Jurkat, Clone E6-1 (cell line): ENCODE data around the gene MED27.

Source experiments
- DNase-seq: peaks from one replicate; pipeline ENCODE4 v3.0.0-alpha.2; 2011; ENCODE audit warnings: low read depth, low spot score
- H3K4me3 ChIP-seq: 2 replicates; pipeline ENCODE4 v1.5.1; 2011; ENCODE audit warnings: mild to moderate bottlenecking, low read length, control low read depth, moderate library complexity

MED27 gene

DNA sequence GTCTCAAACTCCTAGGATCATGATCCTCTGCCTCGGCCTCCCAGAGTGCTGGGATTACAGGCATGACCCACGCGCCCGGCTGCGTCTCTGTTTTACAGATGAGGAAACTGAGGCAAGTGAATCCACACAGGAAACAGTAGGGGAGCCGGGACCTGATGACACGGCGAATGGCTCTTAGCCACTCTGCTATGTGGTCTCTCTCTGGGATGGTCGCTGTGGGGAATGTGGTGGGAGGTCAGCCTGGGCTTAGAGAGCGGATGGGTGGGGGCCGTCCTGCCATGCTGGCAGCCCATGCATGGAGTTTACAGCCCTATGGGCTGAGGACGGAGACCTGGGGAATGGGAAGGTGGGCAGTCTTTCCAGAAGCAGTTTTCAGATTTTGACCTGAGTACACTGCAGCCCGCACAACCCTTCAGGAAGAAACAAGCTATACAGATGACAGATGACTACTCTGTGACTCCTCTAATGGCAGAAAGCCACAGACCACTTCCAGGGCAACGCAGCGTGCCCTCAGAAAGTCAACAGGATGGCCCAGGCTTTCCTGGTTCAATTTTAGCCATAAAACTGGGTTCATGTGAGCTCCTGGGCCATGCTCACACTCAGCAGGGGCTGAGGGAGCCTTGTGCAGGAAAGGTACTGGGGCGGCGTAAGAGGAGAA lies 203.7 kb downstream of the MED27 start:
- DNase-seq = peak; percentile 25
- H3K4me3 ChIP-seq = no peak overlapping the region

- no peak overlapping the region for H3K4me3 ChIP-seq
- no peak for DNase-seq
These were observed 204.6 kb downstream of the MED27 start for GRCh38 chr9:131874916-131875670.

DNA sequence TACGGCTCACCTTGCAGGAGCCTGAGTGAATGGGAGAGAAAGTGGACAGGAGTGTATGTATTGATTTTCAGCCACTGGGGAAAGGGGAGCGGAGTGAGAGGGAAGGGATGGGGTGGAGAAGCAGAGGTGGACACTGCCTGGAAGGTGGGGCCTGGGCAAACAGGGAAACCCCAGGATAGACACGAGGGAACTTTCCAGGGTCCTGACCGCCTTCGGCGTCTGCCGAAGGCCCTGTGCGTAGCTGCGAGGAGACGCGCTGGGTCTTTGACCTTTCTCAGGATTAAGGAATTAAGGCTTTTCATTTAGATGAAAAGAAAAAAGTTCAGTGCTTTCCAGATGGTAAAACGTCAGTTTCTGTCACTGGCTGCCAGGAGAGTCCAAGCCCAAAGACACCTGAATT lies 205.2 kb downstream of the MED27 start:
- DNase-seq = no peak
- no peak overlapping the region for H3K4me3 ChIP-seq

- no peak for DNase-seq
- no peak overlapping the region for H3K4me3 ChIP-seq
These were observed 205.7 kb downstream of the MED27 start for GRCh38 chr9:131873891-131874440.

GRCh38 chr9:131873335-131873734 lies 206.3 kb downstream of the MED27 start:
- no peak overlapping the region for H3K4me3 ChIP-seq
- DNase-seq = no peak

DNA sequence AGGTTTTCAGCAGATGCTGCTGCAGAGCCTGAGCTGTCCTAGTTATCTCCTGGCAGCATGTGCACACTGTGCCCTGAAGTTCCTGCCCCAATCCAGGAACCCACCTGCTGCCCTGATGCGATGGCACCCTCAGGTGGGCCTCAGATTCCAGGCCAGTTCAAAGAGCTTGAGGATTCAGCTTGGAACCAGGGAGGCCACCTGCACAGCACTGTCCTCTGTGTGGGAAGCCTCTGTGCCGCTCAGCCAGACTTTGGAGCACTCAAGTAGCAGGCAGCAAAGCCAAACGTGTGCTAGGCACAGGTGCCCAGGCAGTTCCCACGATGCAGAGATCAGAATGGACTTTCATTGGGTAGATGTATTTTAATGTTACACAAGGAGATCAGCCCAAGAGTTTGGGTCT lies 207.0 kb downstream of the MED27 start:
- no peak overlapping the region for H3K4me3 ChIP-seq
- DNase-seq = no peak

- H3K4me3 ChIP-seq = no peak overlapping the region
These were observed 207.7 kb downstream of the MED27 start for GRCh38 chr9:131872006-131872405.

DNA sequence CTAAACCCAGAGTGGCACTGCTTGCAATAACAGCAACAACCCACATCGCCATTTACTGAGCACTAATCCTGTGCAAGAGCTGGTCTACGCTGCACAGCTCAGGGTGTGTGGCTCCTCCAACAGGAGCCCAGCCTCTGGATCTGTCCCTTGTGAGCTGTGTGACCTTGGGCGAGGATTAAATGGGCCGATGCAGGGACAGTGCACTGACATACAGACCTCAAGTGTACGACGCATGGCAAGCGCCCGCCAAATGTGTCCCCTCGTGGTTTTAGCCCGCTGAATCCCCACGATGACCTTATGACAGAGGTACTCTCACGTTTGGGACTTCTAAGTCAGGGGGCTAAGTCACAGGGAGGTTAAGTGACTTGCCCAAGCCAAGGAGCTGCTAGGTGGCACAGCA lies 209.5 kb downstream of the MED27 start:
- H3K4me3 ChIP-seq = no peak overlapping the region
- DNase-seq = no peak

More at GRCh38 chr9:131872006-131872405, 207.7 kb downstream of the MED27 start:
- DNase-seq = no peak

DNA sequence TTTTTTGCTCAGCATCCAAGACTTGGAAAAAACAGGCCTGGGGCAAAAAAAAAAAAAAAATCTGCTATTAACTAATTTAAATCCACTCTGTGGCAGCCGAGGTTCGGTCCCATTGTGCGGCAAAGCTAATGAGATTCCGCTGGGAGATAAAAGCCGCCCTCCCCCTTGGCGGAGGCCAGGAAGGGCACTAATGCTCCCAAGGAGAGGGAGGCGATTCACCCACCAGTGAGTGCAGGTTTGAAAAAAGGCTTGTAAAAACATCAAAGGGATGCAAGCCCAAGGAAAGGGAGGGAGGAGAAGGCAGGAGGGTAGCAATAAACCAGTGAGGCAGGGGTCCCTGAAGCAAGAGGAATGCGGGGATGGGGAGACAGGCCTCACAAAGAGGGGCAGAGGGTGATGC lies 210.3 kb downstream of the MED27 start:
- H3K4me3 ChIP-seq = no peak overlapping the region

DNA sequence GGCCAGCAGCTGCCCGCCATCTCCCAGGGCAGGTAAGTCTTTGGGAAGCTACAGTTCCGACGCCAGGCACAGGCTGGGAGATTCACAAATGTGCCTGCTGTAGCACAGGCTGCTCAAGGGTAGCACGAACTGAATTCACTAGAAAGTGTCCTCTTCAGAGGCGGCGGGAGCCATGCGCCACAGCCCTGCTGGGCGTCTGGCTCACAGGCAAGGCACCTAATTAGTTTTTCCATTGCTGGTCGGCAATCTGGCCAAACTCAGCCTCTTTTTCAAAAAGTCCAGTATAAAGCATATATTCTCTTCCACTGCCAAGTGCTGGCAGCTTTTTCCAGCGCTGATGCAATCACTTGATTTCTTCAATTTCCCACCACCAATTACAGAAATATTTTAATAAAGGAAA lies 210.9 kb downstream of the MED27 start:
- no peak for DNase-seq
- H3K4me3 ChIP-seq = no peak overlapping the region

More for the DNA sequence above, 210.3 kb downstream of the MED27 start:
- no peak for DNase-seq

DNA sequence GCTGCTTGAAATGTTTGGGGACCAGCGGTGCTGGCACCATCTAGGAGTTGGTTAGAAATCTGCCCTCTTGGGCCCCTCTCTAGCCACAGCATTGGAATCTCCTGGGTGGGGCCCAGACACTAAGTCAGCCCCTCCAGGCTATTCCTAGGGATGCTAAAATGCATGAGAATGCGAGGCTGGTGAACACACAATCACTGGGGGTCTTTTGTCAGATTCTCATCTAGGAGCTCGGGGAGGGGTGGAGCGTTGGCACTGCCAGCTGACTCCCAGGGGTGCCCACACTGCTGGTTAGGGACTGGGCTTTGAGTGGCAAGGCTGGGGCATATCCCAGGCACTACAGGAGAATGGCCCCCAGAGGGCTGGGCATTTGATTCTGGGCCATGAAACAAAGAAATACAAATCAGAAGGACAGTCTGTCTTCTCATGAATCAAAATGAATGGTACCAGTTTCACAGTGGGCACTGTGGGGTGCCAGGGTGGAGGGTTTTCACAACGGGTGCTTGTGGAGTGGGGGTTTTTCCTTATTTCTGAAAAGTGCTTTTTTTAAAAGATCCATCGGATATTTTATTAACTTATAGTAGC lies 212.0 kb downstream of the MED27 start:
- no peak overlapping the region for H3K4me3 ChIP-seq
- no peak for DNase-seq

DNA sequence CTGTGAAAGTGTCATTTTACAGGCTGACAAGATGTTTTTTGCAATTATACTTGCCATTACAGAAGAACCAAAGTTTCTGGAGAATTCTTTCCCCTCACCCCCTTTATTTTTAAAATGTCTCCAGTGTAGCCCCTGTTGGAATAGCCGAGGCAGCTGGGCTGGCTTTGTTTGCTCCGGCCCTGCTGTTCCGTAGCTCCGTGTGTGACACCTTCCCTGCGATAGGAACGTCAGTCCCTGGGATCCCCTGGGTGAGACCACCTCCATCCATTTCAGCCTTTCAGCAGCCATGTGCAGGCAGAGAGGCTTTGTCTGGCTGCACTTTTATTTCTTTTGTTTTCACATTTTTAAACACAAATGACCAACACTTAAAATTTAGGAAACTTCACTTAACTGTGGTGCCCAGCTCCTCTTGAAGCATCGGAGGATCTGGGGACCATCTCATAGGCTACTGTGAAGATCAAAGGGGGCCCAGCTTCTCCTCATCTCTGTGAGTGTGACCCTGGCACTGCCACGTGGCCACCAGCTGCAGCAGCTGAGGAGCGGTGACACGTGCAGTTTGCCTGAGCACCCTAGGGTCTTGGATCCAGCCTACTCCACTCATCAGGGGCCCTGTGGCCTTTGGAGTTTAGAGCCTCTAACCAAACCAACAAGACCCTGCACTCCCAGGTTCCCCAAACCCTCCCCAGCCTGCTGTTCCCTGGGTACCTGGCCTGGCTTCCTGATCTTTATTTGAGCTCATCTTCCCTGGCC lies 214.0 kb downstream of the MED27 start:
- H3K4me3 ChIP-seq = no peak overlapping the region
- no peak for DNase-seq

GRCh38 chr9:131864531-131864930 lies 215.1 kb downstream of the MED27 start:
- DNase-seq = no peak
- no peak overlapping the region for H3K4me3 ChIP-seq

GRCh38 chr9:131863306-131863896 lies 216.3 kb downstream of the MED27 start:
- no peak overlapping the region for H3K4me3 ChIP-seq
- DNase-seq = no peak

DNA sequence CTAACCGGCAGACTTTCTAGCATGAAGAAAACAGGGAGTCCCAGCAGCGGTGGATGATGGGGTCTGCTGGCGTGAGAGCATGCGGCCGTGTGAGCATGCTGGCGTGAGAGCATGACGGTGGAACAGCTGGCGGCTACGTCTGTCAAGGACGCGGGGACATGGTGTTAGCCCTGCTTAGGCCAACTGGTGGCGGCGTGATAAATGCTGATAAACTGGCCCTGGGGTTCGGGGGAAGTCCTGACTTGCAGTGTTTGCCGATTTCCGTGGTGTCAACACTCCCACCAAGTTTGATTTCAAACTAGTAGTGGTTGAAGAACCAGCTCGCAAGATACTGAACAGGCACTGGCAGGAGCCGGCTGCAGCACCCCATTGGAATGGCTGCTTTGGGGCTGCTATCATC lies 217.4 kb downstream of the MED27 start:
- no peak overlapping the region for H3K4me3 ChIP-seq
- no peak for DNase-seq

- DNase-seq = no peak
- no peak overlapping the region for H3K4me3 ChIP-seq
These were observed 219.2 kb downstream of the MED27 start for GRCh38 chr9:131860430-131860829.

- H3K4me3 ChIP-seq = no peak overlapping the region
These were observed 221.5 kb downstream of the MED27 start for GRCh38 chr9:131858147-131858546.

GRCh38 chr9:131856105-131856504 lies 223.6 kb downstream of the MED27 start:
- no peak for DNase-seq
- no peak overlapping the region for H3K4me3 ChIP-seq

More at GRCh38 chr9:131858147-131858546, 221.5 kb downstream of the MED27 start:
- no peak for DNase-seq
